Hepatocyte (in vitro differentiated cells): ENCODE results near the gene DNM1L. TPM values are rescaled to one million over a fixed set of nuclear protein-coding genes. Genes with fewer than 3 reads are reported as not detected.

Experiments used
- DNase-seq: peaks from one replicate; pipeline ENCODE4 v3.0.0-alpha.2; 2016; ENCODE audit warnings: low spot score
- H2AFZ ChIP-seq: fragments of 200-600 bp; sonication (generic); 2 replicates; pipeline ENCODE4 v1.6.0; 2016; ENCODE audit warnings: antibody characterized with exemption, mild to moderate bottlenecking
- H3K27ac ChIP-seq: fragments of 200-600 bp; sonication (generic); 2 replicates; pipeline ENCODE4 v1.5.1; 2016; ENCODE audit warnings: mild to moderate bottlenecking
- H3K27me3 ChIP-seq: fragments of 200-600 bp; sonication (generic); 2 replicates; pipeline ENCODE4 v1.6.1; 2016
- H3K36me3 ChIP-seq: fragments of 200-600 bp; sonication (generic); replicated peaks from 2 replicates; pipeline ENCODE4 v1.5.1; 2016; ENCODE audit warnings: low read depth; ENCODE audit not compliant: insufficient read depth
- H3K4me1 ChIP-seq: fragments of 200-600 bp; sonication (generic); 2 replicates; pipeline ENCODE4 v1.5.1; 2016; ENCODE audit warnings: mild to moderate bottlenecking, moderate library complexity; ENCODE audit not compliant: insufficient read depth
- H3K4me2 ChIP-seq: fragments of 200-600 bp; sonication (generic); 2 replicates; pipeline ENCODE4 v1.6.0; 2016
- H3K4me3 ChIP-seq: fragments of 200-600 bp; sonication (generic); 2 replicates; pipeline ENCODE4 v1.5.1; 2016; ENCODE audit warnings: mild to moderate bottlenecking
- H3K79me2 ChIP-seq: fragments of 200-600 bp; sonication (generic); 2 replicates; pipeline ENCODE4 v1.6.0; 2017; ENCODE audit warnings: mild to moderate bottlenecking
- H3K9me2 ChIP-seq: fragments of 200-600 bp; sonication (generic); replicated peaks from 2 replicates; pipeline ENCODE4 v1.6.0; 2017; ENCODE audit warnings: mild to moderate bottlenecking; ENCODE audit not compliant: insufficient read depth
- H3K9me3 ChIP-seq: fragments of 200-600 bp; sonication (generic); 2 replicates; pipeline ENCODE4 v1.5.1; 2016; ENCODE audit warnings: low read depth, mild to moderate bottlenecking
- H4K20me1 ChIP-seq: fragments of 200-600 bp; sonication (generic); 2 replicates; pipeline ENCODE4 v1.6.0; 2016; ENCODE audit warnings: mild to moderate bottlenecking; ENCODE audit not compliant: insufficient read depth, poor library complexity, severe bottlenecking
- CTCF ChIP-seq: fragments of 200-600 bp; sonication (generic); IDR thresholded peaks from 2 replicates; pipeline ENCODE4 v1.5.1; 2016; ENCODE audit warnings: antibody characterized with exemption, mild to moderate bottlenecking; ENCODE audit not compliant: poor library complexity
- EZH2 ChIP-seq: fragments of 200-600 bp; sonication (generic); IDR thresholded peaks from 2 replicates; pipeline ENCODE4 v1.6.1; 2016; ENCODE audit warnings: antibody characterized with exemption, mild to moderate bottlenecking, borderline replicate concordance
- EZH2phosphoT487 ChIP-seq: fragments of 200-600 bp; sonication (generic); IDR thresholded peaks from one replicate; pipeline ENCODE4 v1.6.1; 2018; ENCODE audit warnings: antibody characterized with exemption, mild to moderate bottlenecking, low read depth, moderate library complexity; ENCODE audit not compliant: unreplicated experiment, severe bottlenecking
- WGBS: methylation state at CpG from one replicate; pipeline ENCODE4 v1.1.6; 2016; ENCODE audit warnings: low lambda C conversion rate; ENCODE audit errors: missing lambda C conversion rate; 5-methylcytosine and 5-hydroxymethylcytosine counted together
- polyA plus RNA-seq: library from polyadenylated mRNA; unstranded; fragments of >200 nt; fragmentation: Nextera tagmentation; extraction: Ambion mirVana; gene quantifications from 2 replicates; pipeline ENCODE4 v1.2.1, GENCODE V29; 2016
- total RNA-seq: library from RNA; depleted of rRNA; stranded (reverse); fragments of >200 nt; gene quantifications from 2 replicates; pipeline ENCODE4 v1.2.3, GENCODE V29; 2014

The DNM1L gene
- total and polyA plus RNA-seq, 2 experiments from 2014 or later = 49.1 to 70.8 TPM

GRCh38 chr12:32688786-32689185 lies 9.7 kb downstream of the DNM1L start:
- no peaks in the 10 kb centered on the region for H3K4me1 ChIP-seq
- H3K9me2 ChIP-seq = no peaks in the 10 kb centered on the region
- no peak overlapping the region for H3K4me2 ChIP-seq
- no peaks in the 10 kb centered on the region for H3K36me3 ChIP-seq
- H3K27ac ChIP-seq = no peak overlapping the region
- H3K27me3 ChIP-seq = no peaks in the 10 kb centered on the region
- no peak for TF ChIP-seq EZH2
- no peak for TF ChIP-seq CTCF
- no peak for TF ChIP-seq EZH2phosphoT487
- H4K20me1 ChIP-seq = no peaks in the 10 kb centered on the region
- H2AFZ ChIP-seq = no peak overlapping the region
- no peak overlapping the region for H3K4me3 ChIP-seq
- H3K9me3 ChIP-seq = no peaks in the 10 kb centered on the region
- no peak for DNase-seq
- peaks cover 100% of the 10 kb centered on the region for H3K79me2 ChIP-seq

DNA sequence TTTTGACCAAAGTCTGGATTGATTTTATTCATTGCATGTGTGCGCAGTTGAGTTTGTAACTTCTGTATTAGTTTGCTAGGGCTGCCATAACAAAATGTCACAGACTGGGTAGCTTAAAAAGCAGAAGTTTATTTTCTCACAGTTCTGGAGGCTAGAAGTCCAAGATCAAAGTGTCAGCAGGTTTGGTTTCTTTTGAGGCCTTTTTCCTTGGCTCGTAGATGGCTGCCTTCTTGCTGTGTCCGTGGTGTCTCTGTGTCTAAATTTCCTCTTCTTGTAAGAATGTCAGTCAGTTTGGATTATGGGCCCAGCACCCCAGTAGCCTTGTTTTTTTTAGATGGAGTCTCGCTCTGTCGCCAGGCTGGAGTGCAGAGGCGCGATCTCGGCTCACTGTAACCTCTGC lies 11.8 kb downstream of the DNM1L start:
- Histone ChIP-seq H4K20me1 (no peaks in the 10 kb centered on the region), H3K4me3 (no peak overlapping the region), H3K9me3 (no peaks in the 10 kb centered on the region), H3K79me2 (peaks cover 100% of the 10 kb centered on the region), H3K4me2 (no peak overlapping the region), H3K4me1 (no peaks in the 10 kb centered on the region), H3K9me2 (no peaks in the 10 kb centered on the region), H3K27me3 (no peaks in the 10 kb centered on the region), H3K36me3 (peaks cover 3% of the 10 kb centered on the region), H3K27ac (no peak overlapping the region), H2AFZ (no peak overlapping the region)
- DNase-seq = no peak
- 96% methylated on average over 8 of the region's 8 CpGs for WGBS
- TF ChIP-seq EZH2 = no peak
- no peak for TF ChIP-seq EZH2phosphoT487
- no peak for TF ChIP-seq CTCF

DNA sequence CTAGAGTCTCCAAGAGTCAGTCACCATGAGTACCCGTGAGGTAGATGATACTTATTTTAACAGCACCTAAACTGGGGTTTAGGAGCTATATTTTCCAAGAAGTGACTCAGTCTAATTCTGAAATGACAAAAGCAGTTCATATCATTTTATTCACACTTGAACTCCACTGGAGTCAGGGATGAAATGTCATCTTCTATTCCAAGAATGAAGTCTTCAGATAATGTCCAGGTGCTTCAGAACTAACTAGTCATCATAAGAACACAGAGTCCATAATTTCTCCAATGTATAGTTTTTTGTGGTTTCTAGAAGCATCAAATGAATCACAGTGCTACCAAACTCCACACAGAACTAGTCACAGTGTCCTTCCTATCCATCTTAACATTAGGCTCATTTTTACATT lies 13.3 kb downstream of the DNM1L start:
- Histone ChIP-seq H3K27me3 (no peaks in the 10 kb centered on the region), H4K20me1 (no peaks in the 10 kb centered on the region), H3K4me2 (no peak overlapping the region), H3K27ac (no peak overlapping the region), H3K9me3 (no peaks in the 10 kb centered on the region), H3K4me3 (no peak overlapping the region), H3K36me3 (peaks cover 3% of the 10 kb centered on the region), H2AFZ (no peak overlapping the region), H3K9me2 (no peaks in the 10 kb centered on the region), H3K79me2 (peaks cover 100% of the 10 kb centered on the region), H3K4me1 (no peaks in the 10 kb centered on the region)
- TF ChIP-seq EZH2phosphoT487 = no peak
- no peak for TF ChIP-seq CTCF
- TF ChIP-seq EZH2 = no peak
- whole genome bisulfite sequencing = 92% methylated on average over 1 of the region's 1 CpG
- DNase-seq = no peak

DNA sequence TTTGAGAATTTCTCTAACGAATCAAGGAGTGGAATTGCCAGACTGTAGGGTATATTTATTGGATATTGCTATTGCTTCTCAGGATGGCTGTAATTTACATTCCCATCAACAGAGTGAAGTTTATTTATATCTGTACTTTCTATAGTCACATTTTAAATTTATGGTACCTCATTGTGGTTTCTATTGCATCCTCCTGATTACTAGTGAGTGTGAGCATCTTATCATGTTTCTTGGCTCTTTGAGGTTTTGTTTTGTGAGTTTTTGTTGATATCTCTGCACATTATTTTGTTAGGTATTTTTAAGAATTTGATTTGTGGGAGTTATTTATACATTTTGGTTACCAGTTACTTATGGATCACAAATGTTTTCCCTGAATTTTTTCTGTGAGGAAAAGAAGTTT lies 13.9 kb downstream of the DNM1L start:
- Histone ChIP-seq H3K4me3 (no peak overlapping the region), H3K4me1 (no peaks in the 10 kb centered on the region), H3K4me2 (no peak overlapping the region), H4K20me1 (no peaks in the 10 kb centered on the region), H3K27ac (no peak overlapping the region), H3K79me2 (peaks cover 100% of the 10 kb centered on the region), H3K9me3 (no peaks in the 10 kb centered on the region), H3K9me2 (no peaks in the 10 kb centered on the region), H2AFZ (no peak overlapping the region), H3K36me3 (peaks cover 3% of the 10 kb centered on the region), H3K27me3 (no peaks in the 10 kb centered on the region)
- TF ChIP-seq CTCF (no peak), EZH2 (no peak), EZH2phosphoT487 (no peak)
- 96% methylated on average over 1 of the region's 1 CpG for WGBS
- no peak for DNase-seq
